GM12801 (cell line): ENCODE data around the gene POLR3C.

Experiments
- TF ChIP-seq, protein P1 (sequence below): IDR thresholded peaks from one replicate; pipeline ENCODE4 v1.5.1; 2011; ENCODE audit warnings: control low read depth; ENCODE audit not compliant: insufficient read length; ENCODE audit errors: extremely low read depth

The POLR3C gene

DNA sequence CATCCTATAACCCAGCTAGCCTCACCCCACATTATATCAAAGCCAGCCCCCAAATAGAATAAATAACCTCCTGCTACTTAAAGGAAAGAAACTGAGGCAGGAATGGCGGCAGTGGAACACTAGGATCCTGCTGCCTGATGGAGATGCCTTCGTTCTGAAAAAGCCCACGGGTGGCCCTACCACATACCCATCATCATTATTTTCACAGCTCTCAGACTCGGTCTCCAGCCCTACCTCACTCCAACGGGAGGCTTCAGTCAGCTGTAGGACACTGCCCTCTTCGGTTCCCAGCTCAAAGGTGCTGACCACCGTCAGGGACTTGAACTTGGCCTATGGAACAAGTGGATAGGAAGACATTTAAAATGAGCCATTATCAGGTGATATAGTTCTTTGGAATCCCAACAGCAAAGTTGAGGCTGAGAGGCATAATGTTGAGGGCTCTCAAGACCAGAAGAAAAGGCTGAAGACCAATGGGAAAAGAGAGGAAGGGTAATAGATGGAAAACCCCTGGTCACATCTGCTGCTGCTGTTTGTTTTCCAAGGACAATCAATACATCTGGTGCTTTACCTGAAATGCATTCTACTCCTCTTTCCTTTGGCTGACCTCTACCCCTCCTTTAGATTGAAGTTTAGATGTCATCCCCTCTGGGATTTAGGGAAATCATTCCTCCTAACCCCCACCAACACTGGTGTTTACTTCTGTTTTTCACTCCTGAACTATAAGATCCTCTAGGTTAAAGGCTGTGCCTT lies 69.5 kb downstream of the POLR3C start:
- TF ChIP-seq, protein P1, sequence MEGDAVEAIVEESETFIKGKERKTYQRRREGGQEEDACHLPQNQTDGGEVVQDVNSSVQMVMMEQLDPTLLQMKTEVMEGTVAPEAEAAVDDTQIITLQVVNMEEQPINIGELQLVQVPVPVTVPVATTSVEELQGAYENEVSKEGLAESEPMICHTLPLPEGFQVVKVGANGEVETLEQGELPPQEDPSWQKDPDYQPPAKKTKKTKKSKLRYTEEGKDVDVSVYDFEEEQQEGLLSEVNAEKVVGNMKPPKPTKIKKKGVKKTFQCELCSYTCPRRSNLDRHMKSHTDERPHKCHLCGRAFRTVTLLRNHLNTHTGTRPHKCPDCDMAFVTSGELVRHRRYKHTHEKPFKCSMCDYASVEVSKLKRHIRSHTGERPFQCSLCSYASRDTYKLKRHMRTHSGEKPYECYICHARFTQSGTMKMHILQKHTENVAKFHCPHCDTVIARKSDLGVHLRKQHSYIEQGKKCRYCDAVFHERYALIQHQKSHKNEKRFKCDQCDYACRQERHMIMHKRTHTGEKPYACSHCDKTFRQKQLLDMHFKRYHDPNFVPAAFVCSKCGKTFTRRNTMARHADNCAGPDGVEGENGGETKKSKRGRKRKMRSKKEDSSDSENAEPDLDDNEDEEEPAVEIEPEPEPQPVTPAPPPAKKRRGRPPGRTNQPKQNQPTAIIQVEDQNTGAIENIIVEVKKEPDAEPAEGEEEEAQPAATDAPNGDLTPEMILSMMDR = no peak
